ENCODE measurements around the gene FIBIN.
A peak's percentile ranks its signal among the peaks of the same experiment; 100 is the strongest.
"Not testable (repeated sequence)": the region's sequence is repeated elsewhere in the genome, so short reads cannot be mapped to it uniquely, and the experiment has no call there.

The FIBIN gene

DNA sequence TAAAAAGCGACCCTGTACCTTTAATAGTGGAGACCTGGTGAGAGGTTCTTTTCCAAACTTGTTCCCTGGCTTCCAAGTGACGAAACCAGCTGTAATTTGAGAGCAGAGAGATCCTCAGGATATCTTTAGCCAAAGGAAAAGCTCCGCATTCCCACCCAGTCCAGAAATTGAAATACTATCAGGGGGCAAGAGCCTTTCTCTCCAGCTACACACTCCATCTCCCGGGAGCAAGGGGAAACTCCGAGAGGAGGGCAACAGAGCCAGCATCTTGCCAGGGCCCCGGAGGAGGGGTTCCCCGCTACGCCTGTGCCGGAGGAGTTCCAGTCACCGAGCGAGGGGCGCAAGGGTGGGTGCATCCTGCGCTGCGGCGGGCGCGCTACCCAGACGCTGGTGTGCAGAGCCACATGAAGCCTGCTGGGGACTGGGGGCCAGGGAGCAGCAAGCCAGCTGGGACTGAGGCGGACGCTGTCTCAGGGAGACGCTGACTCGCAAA is at the start of gene FIBIN:
TSS of gene FIBIN (plus strand) at position 148 of the 493 bp plus-strand sequence. CDS start 415 bp downstream, outside the sequence.
- DNase-seq (ENCODE audit: low read depth) = peak; percentile 59

DNA sequence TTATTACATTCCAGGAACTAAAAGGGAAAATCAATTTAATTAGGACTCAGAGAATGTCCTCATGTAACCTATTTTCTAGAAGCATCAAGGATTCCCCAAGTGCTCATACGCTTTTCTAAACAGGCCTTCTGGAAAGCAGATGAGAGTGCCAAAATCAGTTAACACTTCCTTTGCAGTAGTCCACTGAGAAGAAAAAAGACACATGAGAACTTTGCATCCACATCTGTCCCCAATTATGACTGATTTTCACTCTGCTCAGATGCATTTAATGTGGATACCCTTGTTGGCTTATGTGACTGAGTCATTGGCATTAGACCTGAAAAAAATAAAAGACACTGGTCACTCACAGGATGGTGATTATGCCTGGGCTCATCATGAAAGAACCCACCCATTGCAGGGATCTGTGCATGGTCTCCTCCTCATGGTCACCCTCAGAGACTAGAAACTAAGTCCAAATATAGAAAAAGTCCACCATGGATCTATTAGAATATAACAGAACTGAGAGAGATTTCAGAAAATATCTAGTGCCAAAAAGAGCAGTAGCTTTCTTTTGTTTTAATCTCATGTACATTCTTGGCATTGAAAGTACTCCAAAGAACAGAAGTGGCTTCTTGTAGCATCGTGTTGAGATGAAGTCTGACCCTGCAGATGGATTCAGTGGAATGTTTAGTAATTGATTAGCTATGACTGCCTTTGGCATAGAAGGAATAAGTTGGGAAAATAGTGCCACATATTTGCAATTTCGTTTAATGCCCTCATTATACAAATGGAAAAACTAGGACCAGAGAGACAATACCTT is 48.8 kb upstream of the FIBIN start:
- DNase-seq (ENCODE audit: low read depth) = no peak

- DNase-seq (ENCODE audit: low read depth) = no peak
Measured at GRCh38 chr11:26946257-26946716, 47.6 kb upstream of the FIBIN start.

DNA sequence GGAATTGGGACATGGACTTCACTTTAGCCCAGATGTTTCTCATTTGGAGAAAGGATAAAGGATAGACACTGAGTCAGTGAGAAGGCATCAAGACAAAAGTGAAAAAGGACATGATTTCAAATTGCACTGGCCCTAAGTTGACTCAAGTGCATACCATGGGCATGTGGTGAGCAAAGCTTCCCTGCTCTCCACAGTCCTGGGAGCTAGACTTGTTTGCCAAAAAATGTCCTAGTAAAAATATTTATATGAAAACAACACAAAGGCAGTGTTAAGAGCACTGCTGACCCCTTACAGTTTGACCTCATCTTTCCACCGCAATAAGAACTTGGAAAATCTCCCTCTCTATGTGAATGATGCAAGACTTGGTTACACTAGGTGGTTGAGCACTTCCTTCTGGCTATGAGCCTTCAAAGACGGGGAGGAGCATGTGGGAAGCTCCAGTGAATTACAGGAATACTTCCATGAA is 46.5 kb upstream of the FIBIN start:
- peak; percentile 100 for DNase-seq (ENCODE audit: low read depth)

DNA sequence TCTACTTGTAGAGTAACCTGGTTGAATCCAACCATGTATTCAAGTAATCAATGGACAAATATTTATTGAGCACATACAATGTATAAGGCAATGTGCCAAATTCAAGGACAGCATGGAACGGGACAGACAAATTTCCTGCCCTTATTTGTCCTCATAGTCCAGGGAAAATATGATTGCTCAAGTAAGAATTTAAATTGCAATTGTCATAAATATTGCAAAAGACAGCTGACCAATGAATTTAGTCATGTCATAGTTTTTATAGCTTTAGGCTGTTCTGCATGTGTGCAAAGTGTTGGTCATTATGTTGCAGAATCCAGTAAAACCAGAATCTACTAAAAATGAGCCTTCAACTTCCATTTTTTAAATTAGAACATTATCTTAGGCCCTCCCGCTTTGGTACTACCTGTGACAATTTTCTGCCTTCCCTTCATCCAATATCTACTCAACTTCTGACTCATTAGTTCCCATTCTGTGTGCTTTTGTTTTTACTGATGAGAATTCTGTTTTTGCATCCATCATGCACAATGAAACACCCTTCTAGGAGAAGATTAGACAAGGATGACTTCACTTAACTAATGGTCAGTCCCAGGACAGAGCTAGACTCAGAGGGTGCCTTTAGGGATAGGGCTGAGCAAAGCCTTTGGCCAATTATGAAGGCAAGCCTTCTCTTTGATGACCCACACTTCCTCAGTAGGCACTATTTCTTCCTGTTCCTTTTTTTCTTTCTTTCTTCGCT is 45.8 kb upstream of the FIBIN start:
- no peak for DNase-seq (ENCODE audit: low read depth)

DNA sequence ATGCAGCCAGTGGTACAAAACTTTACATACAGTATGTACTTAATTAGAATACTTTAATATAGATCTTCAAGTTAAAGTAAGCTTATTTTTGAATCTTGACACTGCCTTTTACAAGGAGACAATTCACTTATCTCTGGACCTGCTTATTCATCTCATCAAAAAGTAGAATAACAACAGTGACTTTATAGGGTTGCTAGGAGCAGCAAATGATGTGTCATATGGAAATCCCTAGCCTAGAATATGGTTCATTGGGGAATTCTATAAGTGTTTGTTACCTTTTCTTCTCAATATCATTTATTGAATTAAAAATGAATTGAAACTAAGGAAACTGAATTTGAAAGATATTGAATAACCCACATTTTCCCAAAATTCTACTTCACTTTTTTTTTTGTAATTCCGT is 45.0 kb upstream of the FIBIN start:
- no peak for DNase-seq (ENCODE audit: low read depth)

GRCh38 chr11:26949846-26950245 is 44.1 kb upstream of the FIBIN start:
- no peak for DNase-seq (ENCODE audit: low read depth)

- no peak for DNase-seq (ENCODE audit: low read depth)
Measured at GRCh38 chr11:26950260-26950719, 43.6 kb upstream of the FIBIN start.

GRCh38 chr11:26951809-26952515 is 42.0 kb upstream of the FIBIN start:
- DNase-seq (ENCODE audit: low read depth) = no peak

GRCh38 chr11:26953770-26954392 is 40.0 kb upstream of the FIBIN start:
- DNase-seq (ENCODE audit: low read depth) = no peak

DNA sequence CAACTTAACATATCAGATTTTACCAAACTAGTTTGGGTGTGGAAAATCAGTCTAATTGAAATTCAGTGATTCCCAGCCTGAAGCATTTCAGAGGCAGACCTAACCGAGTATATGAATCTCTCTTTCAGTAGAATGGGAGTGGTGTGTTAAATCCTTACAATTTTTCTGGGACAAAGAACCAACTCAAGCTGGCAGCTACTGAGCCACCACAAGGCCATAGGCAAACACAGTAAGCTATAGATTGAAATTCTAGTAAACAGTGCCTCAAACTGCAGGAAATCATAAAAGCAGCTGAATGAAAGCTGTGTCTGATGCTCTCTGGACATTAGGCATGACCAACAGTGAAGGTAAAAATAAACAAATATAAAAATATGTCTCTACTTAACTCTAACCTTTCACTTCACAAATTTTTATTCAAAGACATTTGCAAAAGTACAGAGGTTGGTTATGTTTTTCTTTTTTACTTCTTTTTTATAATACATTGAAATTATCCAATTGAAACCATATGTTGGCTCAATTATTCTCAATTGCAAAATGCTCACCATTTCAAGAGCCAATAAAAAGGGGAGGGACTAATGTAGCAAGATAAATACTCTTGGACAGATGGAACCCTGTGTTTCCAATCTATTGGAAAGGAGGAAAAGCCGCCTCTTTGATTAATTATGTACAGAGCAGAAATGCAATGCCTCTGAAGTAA is 35.8 kb upstream of the FIBIN start:
- DNase-seq (ENCODE audit: low read depth) = no peak

DNA sequence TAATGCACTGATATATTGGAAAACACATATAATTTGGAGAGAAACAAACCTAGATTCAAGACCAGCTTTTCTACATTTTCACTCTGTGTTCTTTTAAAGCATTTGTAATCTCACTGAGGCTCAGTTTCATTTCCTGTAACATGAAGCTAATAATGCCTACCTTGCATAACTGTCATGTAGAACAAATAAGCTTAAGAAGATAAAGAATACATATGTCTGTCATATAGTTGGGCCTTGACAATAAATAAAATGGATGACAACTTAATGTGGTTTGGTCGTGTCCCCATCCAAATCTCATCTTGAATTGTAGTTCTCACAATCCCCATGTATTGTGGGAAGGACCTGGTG is 35.2 kb upstream of the FIBIN start:
- DNase-seq (ENCODE audit: low read depth) = no peak

- no peak for DNase-seq (ENCODE audit: low read depth)
Measured at GRCh38 chr11:26960281-26960680, 33.6 kb upstream of the FIBIN start.

DNA sequence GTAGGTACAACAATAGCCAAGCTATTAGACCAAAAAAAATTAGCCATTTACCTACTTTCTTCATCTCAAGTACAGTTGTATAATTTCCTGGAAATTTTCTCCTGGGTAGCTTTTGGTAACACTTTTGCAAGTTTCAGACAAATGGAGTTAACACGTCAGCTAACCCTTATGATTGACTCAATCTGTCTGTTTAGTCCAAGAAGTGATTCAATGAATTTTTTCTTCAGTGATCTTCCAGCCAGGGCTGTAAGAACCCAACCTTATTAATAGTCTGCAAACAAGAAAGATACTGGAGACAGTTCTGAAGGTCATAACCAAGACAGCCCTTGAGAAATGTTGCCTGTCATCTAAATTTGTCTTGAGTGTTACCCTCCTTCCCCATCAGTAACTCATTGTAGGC is 30.1 kb upstream of the FIBIN start:
- DNase-seq (ENCODE audit: low read depth) = no peak

GRCh38 chr11:26964339-26964738 is 29.6 kb upstream of the FIBIN start:
- no peak for DNase-seq (ENCODE audit: low read depth)

DNA sequence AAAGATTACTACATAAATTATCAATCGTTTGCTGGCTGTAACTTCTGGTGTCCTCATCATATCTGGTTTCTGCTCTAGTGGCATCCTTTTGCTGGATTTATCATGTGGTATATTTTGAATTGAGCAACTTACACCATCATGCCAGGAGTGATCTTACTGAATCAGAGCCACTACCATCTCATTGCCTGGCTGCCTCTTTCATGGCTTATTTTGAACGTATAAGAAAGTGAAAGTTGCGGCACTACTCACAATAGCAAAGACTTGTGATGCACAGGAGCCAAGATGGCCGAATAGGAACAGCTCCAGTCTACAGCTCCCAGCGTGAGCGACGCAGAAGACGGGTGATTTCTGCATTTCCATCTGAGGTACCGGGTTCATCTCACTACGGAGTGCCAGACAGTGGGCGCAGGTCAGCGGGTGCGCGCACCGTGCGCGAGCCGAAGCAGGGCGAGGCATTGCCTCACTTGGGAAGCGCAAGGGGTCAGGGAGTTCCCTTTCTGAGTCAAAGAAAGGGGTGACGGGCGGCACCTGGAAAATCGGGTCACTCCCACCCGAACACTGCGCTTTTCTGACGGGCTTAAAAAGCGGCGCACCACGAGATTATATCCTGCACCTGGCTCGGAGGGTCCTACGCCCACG is 28.9 kb upstream of the FIBIN start:
- DNase-seq (ENCODE audit: low read depth) = not testable (repeated sequence)

GRCh38 chr11:26971961-26972360 is 22.0 kb upstream of the FIBIN start:
- DNase-seq (ENCODE audit: low read depth) = no peak

DNA sequence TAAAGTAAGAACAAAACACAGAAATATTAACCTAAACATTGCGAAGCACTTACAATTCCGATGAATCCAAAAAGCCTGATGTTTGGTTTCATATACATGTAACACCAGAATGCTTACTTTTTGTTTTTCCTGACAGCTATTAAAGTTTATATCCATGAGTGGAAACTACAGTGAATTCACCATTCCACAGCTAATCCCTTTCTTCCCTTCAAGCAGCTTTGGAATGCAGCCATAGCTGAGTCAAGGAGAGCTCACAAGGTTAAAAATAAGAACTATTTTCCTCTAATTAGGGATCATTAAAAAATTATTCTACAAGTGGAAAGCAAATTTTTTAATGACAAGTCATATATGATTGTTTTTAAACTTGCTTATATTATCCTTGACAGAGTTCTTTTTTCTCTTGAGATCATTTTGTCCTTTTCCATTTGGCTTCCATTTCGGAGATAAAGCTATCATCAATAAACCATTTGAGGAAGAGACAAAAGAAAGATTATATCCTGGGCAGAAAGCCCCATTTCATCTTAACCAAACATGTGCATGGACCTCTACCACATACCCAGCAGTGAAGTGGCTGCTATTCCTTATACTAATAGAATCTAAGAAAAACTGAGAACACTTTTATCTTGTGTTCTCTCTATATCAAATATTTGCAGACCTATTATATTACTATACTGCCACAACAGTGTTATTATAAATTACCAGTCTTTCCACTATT is 19.7 kb upstream of the FIBIN start:
- no peak for DNase-seq (ENCODE audit: low read depth)

DNA sequence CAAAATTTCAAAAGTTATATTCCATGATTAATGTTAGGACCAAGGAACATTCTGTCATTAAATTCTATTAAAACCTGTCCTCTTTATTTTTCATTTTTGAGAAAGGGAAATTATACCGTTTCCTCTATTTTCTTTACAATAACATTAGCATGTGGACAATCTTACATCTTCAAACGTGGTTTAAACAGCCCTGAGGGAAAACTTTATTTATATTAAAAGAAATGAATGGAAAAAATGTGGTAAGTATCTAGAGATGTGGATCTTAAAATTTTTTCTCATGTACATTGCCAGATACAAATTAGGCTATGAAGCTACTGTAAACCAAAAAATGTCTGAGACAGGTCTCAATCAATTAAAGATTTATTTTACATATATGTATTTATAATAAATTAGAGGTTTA is 18.9 kb upstream of the FIBIN start:
- DNase-seq (ENCODE audit: low read depth) = no peak

DNA sequence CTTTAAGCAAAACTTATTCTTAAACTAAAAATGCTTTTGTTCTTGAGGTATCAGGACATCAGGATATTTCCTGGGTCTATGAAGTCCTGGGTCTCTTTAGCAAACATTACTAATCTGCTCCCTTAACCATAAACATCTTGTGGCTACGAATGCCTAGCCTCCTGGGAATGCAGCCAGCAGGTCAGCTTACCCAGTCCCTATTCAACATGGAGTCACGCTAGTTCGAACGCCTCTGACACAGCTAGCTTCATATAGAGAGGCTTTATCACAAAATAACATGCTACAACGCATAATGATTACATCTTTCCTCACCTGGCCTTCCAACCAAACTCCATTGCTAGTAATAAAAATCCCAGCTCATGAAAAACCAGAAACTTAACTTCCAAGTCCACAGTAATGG is 17.5 kb upstream of the FIBIN start:
- DNase-seq (ENCODE audit: low read depth) = peak; percentile 74
